Esophagus muscularis mucosa (tissue), 4 donors: ENCODE results near the gene CTCF. TPM values are rescaled to one million over a fixed set of nuclear protein-coding genes. Genes with fewer than 3 reads are reported as not detected.

ENCODE experiments used
- DNase-seq: peaks from one replicate; pipeline ENCODE4 v3.0.0-alpha.2; 2017; ENCODE audit errors: extremely low spot score
- H3K27ac ChIP-seq, 4 donors: fragments of 200-600 bp; sonication (generic); replicated peaks in 1 of 4; 1 replicate in 3 of 4; 2 replicates in 1 of 4; pipeline ENCODE4 v1.5.1; 2016 to 2019; ENCODE audit warnings: mild to moderate bottlenecking in 1 of 4
- H3K27me3 ChIP-seq, 4 donors: fragments of 200-600 bp; sonication (generic); one replicate each; pipeline versions ENCODE4 v1.5.1 to v1.6.0; 2016 to 2019
- H3K36me3 ChIP-seq, 4 donors: fragments of 200-600 bp; sonication (generic); one replicate each; pipeline ENCODE4 v1.5.1; 2016 to 2019
- H3K4me1 ChIP-seq, 4 donors: fragments of 200-600 bp; sonication (generic); one replicate each; pipeline ENCODE4 v1.5.1; 2016 to 2019
- H3K4me3 ChIP-seq, 4 donors: fragments of 200-600 bp; sonication (generic); 1 replicate in 2 of 4; 2 replicates in 2 of 4; pipeline ENCODE4 v1.5.1; 2016 to 2019; ENCODE audit warnings: mild to moderate bottlenecking in 4 of 4, moderate library complexity in 1 of 4
- H3K9me3 ChIP-seq, 4 donors: fragments of 200-600 bp; sonication (generic); 1 replicate in 3 of 4; 2 replicates in 1 of 4; pipeline ENCODE4 v1.5.1; 2016 to 2019
- CTCF ChIP-seq, 3 experiments: fragments of 200-600 bp in 2 of 3; fragments of 450-650 bp in 1 of 3; sonication (generic) in 2 of 3; IDR thresholded peaks; one replicate each; pipeline ENCODE4 v1.5.1; 2017 to 2019; ENCODE audit warnings: antibody characterized with exemption in 3 of 3, mild to moderate bottlenecking in 2 of 3, moderate library complexity in 1 of 3
- EP300 ChIP-seq: sonication (generic); formaldehyde crosslinking; IDR thresholded peaks from one replicate; pipeline ENCODE4 v1.6.1; 2017; ENCODE audit warnings: antibody characterized with exemption
- POLR2A ChIP-seq: fragments of 450-650 bp; IDR thresholded peaks from one replicate; pipeline ENCODE4 v1.6.1; 2017; ENCODE audit warnings: antibody characterized with exemption, moderate library complexity, mild to moderate bottlenecking, low read depth
- POLR2AphosphoS5 ChIP-seq, 2 donors: sonication (generic); formaldehyde crosslinking; IDR thresholded peaks; one replicate each; pipeline ENCODE4 v1.6.1; 2017; ENCODE audit warnings: antibody characterized with exemption in 2 of 2
- WGBS: methylation state at CpG from one replicate; pipeline ENCODE4 v1.1.5; 2018; 5-methylcytosine and 5-hydroxymethylcytosine counted together
- intact Hi-C: fragments of 100-400 bp; cut with DNase I; formaldehyde crosslinking; loops from one replicate; pipeline ENCODE4 v1.15.1; 2023
- total RNA-seq, 4 donors: library from RNA; depleted of rRNA; stranded (reverse); fragments of >200 nt; gene quantifications; one replicate each; pipeline versions ENCODE4 v1.1.0 to v1.2.1, GENCODE V29; 2016

Gene CTCF
- total RNA-seq, 4 donors from 2014 or later = 27.5 to 46.3 (median 38.5) TPM

GRCh38 chr16:67650023-67650422 lies 87.7 kb downstream of the CTCF start:
- DNase-seq = no peak
- no peak for TF ChIP-seq POLR2A
- TF ChIP-seq EP300 = no peak
- no peak for TF ChIP-seq CTCF (IDR thresholded peaks at IDR 0.05)
- TF ChIP-seq POLR2AphosphoS5 (IDR thresholded peaks at IDR 0.05) = no peak
- intact Hi-C loops = no loop called here
- Histone ChIP-seq H3K9me3 (no peaks in the 10 kb centered on the region), H3K36me3 (no peaks in the 10 kb centered on the region), H3K27ac (no peak overlapping the region), H3K27me3 (peaks cover 4 to 100% (median 69%) of the 10 kb centered on the region in 4 donors), H3K4me3 (no peak overlapping the region), H3K4me1 (peaks cover 9 to 47% (median 40%) of the 10 kb centered on the region in 4 donors)
- 80% methylated on average over 8 of the region's 8 CpGs for WGBS

GRCh38 chr16:67651039-67651438 lies 88.7 kb downstream of the CTCF start:
- H3K27ac ChIP-seq = no peak overlapping the region
- H3K27me3 ChIP-seq = peaks cover 4 to 91% (median 65%) of the 10 kb centered on the region in 4 donors
- DNase-seq = no peak
- H3K4me3 ChIP-seq = no peak overlapping the region
- WGBS = 92% methylated on average over 7 of the region's 7 CpGs
- no peaks in the 10 kb centered on the region for H3K36me3 ChIP-seq
- intact Hi-C loops = no loop called here
- no peak for TF ChIP-seq POLR2AphosphoS5 (IDR thresholded peaks at IDR 0.05)
- no peak for TF ChIP-seq POLR2A
- TF ChIP-seq CTCF (IDR thresholded peaks at IDR 0.05) = no peak
- TF ChIP-seq EP300 = no peak
- H3K9me3 ChIP-seq = no peaks in the 10 kb centered on the region
- H3K4me1 ChIP-seq = peaks cover 9 to 43% (median 36%) of the 10 kb centered on the region in 4 donors

- intact Hi-C loops = no loop called here
- WGBS = 60% methylated on average over 1 of the region's 4 CpGs
These were observed 89.5 kb downstream of the CTCF start for GRCh38 chr16:67651847-67652246.

GRCh38 chr16:67652578-67653127 lies 90.3 kb downstream of the CTCF start:
- intact Hi-C loops = no loop called here
- DNase-seq = no peak
- WGBS = no CpG with 5 or more reads among the region's 59 CpGs
- peaks cover 0 to 12% (median 9%) of the 10 kb centered on the region in 4 donors for H3K36me3 ChIP-seq
- no peaks in the 10 kb centered on the region for H3K9me3 ChIP-seq
- no peak overlapping the region for H3K27ac ChIP-seq
- peak overlapping the region; percentile 40 to 59 (median 45) for H3K4me3 ChIP-seq
- H3K4me1 ChIP-seq = peaks cover 9 to 43% (median 36%) of the 10 kb centered on the region in 4 donors
- H3K27me3 ChIP-seq = peaks cover 4 to 74% (median 55%) of the 10 kb centered on the region in 4 donors
- no peak for TF ChIP-seq POLR2AphosphoS5 (IDR thresholded peaks at IDR 0.05)
- no peak for TF ChIP-seq EP300
- TF ChIP-seq CTCF (IDR thresholded peaks at IDR 0.05) = no peak
- TF ChIP-seq POLR2A = no peak

More at GRCh38 chr16:67651847-67652246, 89.5 kb downstream of the CTCF start:
- TF ChIP-seq POLR2AphosphoS5 (IDR thresholded peaks at IDR 0.05) (no peak), POLR2A (no peak)
- H3K4me1 ChIP-seq = peaks cover 9 to 43% (median 36%) of the 10 kb centered on the region in 4 donors
- H3K27me3 ChIP-seq = peaks cover 4 to 82% (median 61%) of the 10 kb centered on the region in 4 donors
- DNase-seq = no peak
- H3K36me3 ChIP-seq = peaks cover 0 to 4% (median 2%) of the 10 kb centered on the region in 4 donors
- H3K27ac ChIP-seq = no peak overlapping the region
- no peak overlapping the region for H3K4me3 ChIP-seq
- H3K9me3 ChIP-seq = no peaks in the 10 kb centered on the region

DNA sequence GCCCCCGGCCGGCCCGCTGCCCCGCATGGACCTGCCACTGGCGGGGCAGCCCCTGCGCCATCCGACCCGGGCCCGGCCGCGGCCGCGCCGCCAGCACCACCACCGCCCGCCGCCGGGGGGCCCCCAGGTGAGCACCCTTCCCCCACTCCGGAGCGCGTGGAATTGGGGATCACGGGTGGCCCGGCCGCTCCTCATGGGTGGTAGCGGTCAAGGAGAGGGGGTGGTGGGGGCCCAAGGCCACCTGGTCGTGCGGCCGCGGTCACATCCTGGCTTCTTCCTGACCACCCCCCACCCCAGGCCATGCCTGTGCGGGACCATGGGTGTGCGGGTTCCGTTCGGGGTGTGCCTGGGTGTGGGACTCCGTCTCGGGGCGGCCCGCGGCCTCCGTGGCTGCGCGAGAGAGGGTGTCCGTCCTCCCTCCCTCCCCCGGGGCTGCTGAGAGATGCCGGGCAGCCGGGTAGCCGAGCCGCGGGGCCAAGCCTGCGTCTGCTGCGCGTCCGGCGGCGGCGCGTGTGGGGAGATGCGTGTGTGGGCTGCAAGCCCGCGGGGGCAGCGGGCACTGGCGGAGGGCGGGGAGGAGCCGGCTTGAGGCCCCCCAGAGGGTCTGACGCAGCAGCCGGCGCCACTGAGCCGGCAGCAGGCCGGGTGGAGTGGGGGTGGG lies 90.9 kb downstream of the CTCF start:
- TF ChIP-seq POLR2AphosphoS5 (IDR thresholded peaks at IDR 0.05) (no peak), CTCF (IDR thresholded peaks at IDR 0.05) (peak in 1 of 3 experiments; percentile 31)
- DNase-seq = no peak
- Histone ChIP-seq H3K4me3 (peak overlapping the region; percentile 40 to 59 (median 45)), H3K9me3 (no peaks in the 10 kb centered on the region), H3K4me1 (peaks cover 9 to 38% (median 33%) of the 10 kb centered on the region in 4 donors), H3K36me3 (peaks cover 0 to 18% (median 16%) of the 10 kb centered on the region in 4 donors), H3K27me3 (peaks cover 1 to 68% (median 51%) of the 10 kb centered on the region in 4 donors), H3K27ac (no peak overlapping the region)
- 13% methylated on average over 13 of the region's 68 CpGs for WGBS
- intact Hi-C loops = no loop called here
